RWPE2 (cell line): ENCODE results near the gene CWF19L2.
"Not testable (repeated sequence)": the region's sequence is repeated elsewhere in the genome, so short reads cannot be mapped to it uniquely, and the experiment has no call there.

ENCODE experiments used
- ATAC-seq: fragments of 200-7000 bp; cut with Tn5 transposase; 3 replicates; pipeline ENCODE4 v1.9.1; 2021; ENCODE audit warnings: low read depth
- DNase-seq: peaks from one replicate; pipeline ENCODE4 v3.0.0-alpha.2; 2020; ENCODE audit warnings: low spot score
- H3K27ac ChIP-seq: fragments of 450-650 bp; 2 replicates; pipeline ENCODE4 v1.5.1; 2017; ENCODE audit warnings: mild to moderate bottlenecking; ENCODE audit not compliant: poor library complexity, severe bottlenecking
- H3K27me3 ChIP-seq: fragments of 250-450 bp; sonication (Bioruptor Pico); 2 replicates; pipeline ENCODE4 v1.5.1; 2021; ENCODE audit warnings: mild to moderate bottlenecking, moderate library complexity; ENCODE audit not compliant: insufficient read depth, poor library complexity, severe bottlenecking
- H3K36me3 ChIP-seq: fragments of 250-450 bp; sonication (Bioruptor Pico); 2 replicates; pipeline ENCODE4 v1.5.1; 2020; ENCODE audit warnings: low read depth, mild to moderate bottlenecking, moderate library complexity
- H3K4me1 ChIP-seq: fragments of 250-450 bp; sonication (Bioruptor Pico); 2 replicates; pipeline ENCODE4 v1.5.1; 2021; ENCODE audit warnings: mild to moderate bottlenecking, moderate library complexity; ENCODE audit not compliant: insufficient read depth, poor library complexity, severe bottlenecking
- H3K4me3 ChIP-seq: fragments of 250-450 bp; sonication (Bioruptor Pico); 2 replicates; pipeline ENCODE4 v1.5.1; 2021; ENCODE audit warnings: mild to moderate bottlenecking, moderate library complexity; ENCODE audit not compliant: severe bottlenecking
- H3K9me3 ChIP-seq: fragments of 250-450 bp; sonication (Bioruptor Pico); 2 replicates; pipeline ENCODE4 v1.5.1; 2021; ENCODE audit warnings: mild to moderate bottlenecking, moderate library complexity; ENCODE audit not compliant: severe bottlenecking
- TF ChIP-seq, protein P1 (sequence below): fragments of 450-650 bp; IDR thresholded peaks from one replicate; pipeline ENCODE4 v1.5.1; 2017; ENCODE audit warnings: mild to moderate bottlenecking, moderate library complexity; ENCODE audit not compliant: poor library complexity, severe bottlenecking

Gene CWF19L2

DNA sequence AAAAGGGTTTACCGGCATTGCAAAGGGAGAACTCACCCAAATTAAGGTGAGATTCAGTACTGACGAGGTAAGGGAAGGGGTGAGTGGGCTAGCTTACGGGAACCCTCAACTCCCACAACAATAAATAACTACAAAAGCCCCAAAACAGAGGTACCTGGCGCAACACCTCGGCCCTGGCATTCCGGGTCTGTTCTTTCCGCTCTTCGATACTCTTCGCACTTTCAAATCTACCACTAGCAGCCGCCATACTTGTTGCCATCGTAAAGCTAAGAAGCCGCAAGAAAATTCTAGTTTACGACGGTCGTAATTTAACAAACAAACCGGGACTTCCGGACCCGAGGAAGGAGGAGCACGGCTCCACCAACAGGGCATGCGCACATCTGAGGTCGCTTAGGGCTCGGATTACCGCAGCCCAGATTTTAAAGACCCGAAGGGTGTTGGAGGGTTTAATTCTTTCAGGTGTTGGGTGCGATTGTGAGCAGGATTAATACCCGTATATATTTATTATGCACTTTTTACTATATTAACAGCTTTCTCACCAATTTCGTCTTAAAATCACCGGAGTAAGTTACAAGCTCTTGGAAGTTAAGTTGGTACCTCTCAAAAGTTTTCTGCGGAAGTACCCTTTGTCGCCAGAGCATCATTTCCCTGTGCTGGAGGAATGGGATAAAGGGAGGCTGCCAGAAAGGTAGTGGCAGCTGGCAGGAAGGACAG lies at the start of gene CWF19L2:
Gene CWF19L2, minus strand, starts transcription at position 268 of the 714 bp plus-strand sequence. Its CDS starts 9 bp downstream, at position 259.
- peak; percentile 97 for ATAC-seq

DNA sequence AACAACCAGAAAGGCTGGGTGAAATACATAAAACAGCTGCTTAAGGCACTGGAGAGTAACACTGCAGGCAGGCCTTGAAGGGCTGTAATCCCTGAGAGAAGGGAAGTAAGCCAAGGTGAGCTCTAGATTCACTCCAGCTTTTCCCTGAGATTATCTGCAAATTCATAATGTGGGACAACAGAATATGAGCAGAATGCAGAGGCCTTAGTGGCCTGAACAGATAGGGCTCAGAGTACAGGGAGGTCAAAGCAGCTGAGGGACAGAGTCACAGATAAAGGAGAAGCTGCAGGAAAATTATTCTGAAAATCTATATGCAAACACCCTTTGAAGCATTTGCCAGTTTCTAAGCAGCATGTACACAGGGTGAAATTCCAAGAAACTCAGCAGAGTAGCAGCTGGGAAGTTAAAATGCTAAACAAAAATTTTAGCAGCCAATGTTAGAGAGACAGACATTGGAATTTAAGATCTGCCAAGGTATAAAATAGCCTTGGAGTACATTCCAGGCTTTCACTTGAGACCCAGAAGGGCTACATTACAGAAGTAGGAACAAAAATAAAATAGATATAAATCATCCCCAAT lies 48.1 kb upstream of the CWF19L2 start:
- no peak overlapping the region for H3K27ac ChIP-seq
- H3K4me1 ChIP-seq, result no peaks in the 10 kb centered on the region
- TF ChIP-seq, protein P1, sequence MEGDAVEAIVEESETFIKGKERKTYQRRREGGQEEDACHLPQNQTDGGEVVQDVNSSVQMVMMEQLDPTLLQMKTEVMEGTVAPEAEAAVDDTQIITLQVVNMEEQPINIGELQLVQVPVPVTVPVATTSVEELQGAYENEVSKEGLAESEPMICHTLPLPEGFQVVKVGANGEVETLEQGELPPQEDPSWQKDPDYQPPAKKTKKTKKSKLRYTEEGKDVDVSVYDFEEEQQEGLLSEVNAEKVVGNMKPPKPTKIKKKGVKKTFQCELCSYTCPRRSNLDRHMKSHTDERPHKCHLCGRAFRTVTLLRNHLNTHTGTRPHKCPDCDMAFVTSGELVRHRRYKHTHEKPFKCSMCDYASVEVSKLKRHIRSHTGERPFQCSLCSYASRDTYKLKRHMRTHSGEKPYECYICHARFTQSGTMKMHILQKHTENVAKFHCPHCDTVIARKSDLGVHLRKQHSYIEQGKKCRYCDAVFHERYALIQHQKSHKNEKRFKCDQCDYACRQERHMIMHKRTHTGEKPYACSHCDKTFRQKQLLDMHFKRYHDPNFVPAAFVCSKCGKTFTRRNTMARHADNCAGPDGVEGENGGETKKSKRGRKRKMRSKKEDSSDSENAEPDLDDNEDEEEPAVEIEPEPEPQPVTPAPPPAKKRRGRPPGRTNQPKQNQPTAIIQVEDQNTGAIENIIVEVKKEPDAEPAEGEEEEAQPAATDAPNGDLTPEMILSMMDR, result no peak
- DNase-seq, result no peak
- H3K9me3 ChIP-seq, result no peaks in the 10 kb centered on the region
- H3K4me3 ChIP-seq, result no peak overlapping the region
- peaks cover 22% of the 10 kb centered on the region for H3K36me3 ChIP-seq
- no peak for ATAC-seq
- H3K27me3 ChIP-seq, result no peaks in the 10 kb centered on the region

More for the DNA sequence above, at the start of gene CWF19L2:
- peaks cover 26% of the 10 kb centered on the region for H3K36me3 ChIP-seq
- H3K4me3 ChIP-seq, result peak within 1 kb of the TSS; percentile 56
- H3K9me3 ChIP-seq, result no peaks in the 10 kb centered on the region
- no peaks in the 10 kb centered on the region for H3K27me3 ChIP-seq
- peaks cover 13% of the 10 kb centered on the region for H3K4me1 ChIP-seq
- TF ChIP-seq, protein P1, result no peak
- peak within 1 kb of the TSS; percentile 5 for H3K27ac ChIP-seq
- peak; percentile 83 for DNase-seq

DNA sequence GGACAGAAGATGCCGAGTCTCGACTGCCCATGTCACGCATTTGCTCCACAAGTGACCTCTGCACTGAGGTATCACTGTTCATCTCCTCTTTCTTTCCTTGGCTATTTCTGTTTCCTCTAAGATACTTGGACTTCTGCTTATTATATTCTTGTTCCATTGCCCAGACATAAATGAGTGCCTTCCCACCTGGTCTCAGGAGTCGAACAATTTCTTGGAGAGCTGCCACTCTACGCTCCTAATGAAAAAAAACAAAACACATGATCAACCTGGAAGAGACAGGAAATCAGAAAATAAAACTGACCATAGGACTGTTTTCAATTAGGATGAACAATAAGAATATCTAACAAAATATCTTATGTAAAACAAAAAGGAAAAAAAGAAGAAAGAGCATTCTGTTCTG lies 47.4 kb upstream of the CWF19L2 start:
- peaks cover 22% of the 10 kb centered on the region for H3K36me3 ChIP-seq
- no peaks in the 10 kb centered on the region for H3K9me3 ChIP-seq
- TF ChIP-seq, protein P1, result no peak
- ATAC-seq, result no peak
- no peak overlapping the region for H3K4me3 ChIP-seq
- H3K27me3 ChIP-seq, result no peaks in the 10 kb centered on the region
- H3K27ac ChIP-seq, result no peak overlapping the region
- no peak for DNase-seq
- H3K4me1 ChIP-seq, result no peaks in the 10 kb centered on the region

DNA sequence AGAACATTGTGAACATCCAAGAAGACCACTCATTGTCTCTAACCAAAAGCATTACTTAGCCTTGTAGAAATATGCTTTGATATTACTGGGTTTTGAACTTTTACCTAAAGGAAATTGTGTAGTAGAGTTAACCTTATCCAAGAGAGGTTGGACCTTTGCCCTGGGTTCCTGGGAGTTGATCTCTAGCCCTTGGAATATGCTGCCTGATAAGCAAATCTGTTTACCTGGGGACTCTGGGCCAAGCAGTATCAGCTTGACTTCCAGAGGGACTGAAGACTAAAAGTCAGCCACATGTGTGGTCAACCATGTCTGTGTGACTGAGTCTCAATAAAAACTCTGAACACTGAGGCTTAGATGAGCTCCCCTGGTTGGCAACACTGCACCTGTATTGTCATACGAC lies 44.1 kb upstream of the CWF19L2 start:
- no peak for ATAC-seq
- TF ChIP-seq, protein P1, result no peak
- Histone ChIP-seq H3K9me3 (no peaks in the 10 kb centered on the region), H3K4me1 (no peaks in the 10 kb centered on the region), H3K27ac (no peak overlapping the region), H3K4me3 (no peak overlapping the region), H3K36me3 (peaks cover 14% of the 10 kb centered on the region), H3K27me3 (no peaks in the 10 kb centered on the region)
- no peak for DNase-seq

DNA sequence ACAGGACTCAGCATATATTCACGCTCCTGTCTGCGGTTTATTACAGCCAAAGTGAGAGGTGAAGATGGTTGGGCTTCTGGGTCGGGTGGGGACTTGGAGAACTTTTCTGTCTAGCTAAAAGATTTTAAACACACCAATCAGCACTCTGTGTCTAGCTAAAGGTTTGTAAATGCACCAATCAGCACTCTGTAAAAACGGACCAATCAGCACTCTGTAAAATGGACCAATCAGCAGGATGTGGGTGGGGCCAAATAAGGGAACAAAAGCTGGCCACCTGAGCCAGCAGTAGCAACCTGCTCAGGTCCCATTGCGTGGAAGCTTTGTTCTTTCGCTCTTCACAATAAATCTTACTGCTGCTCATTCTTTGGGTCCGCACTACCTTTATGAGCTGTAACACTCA lies 39.7 kb upstream of the CWF19L2 start:
- H3K9me3 ChIP-seq, H3K4me3 ChIP-seq, ATAC-seq, H3K36me3 ChIP-seq, H3K27ac ChIP-seq, DNase-seq, H3K27me3 ChIP-seq: not testable (repeated sequence)
- H3K4me1 ChIP-seq, result peaks cover 24% of the 10 kb centered on the region
